Endothelial cell of umbilical vein (primary cell): ENCODE data around the gene TCF21. TPM values are rescaled to one million over a fixed set of nuclear protein-coding genes. Genes with fewer than 3 reads are reported as not detected.

Experiments used
- BruUV-seq: library from RNA; stranded (reverse); fragments of 400-500 nt; replicated peaks from 2 replicates; lab custom pipeline; 2021; lab: Mats Ljungman, UMichigan
- CTCF ChIA-PET: fragments of 300-600, 350-600 bp; sonication (Branson Sonifier 250); formaldehyde crosslinking; loops from one replicate; lab custom pipeline; 2021; ENCODE audit warnings: antibody characterized with exemption, inconsistent platforms; lab: Charles Lee
- POLR2A ChIA-PET: fragments of 300-600, 350-600 bp; sonication (Branson Sonifier 250); formaldehyde crosslinking; loops from one replicate; lab custom pipeline; 2021; ENCODE audit warnings: antibody characterized with exemption, inconsistent platforms; lab: Charles Lee
- DNase-seq: peaks from one replicate; pipeline ENCODE4 v3.0.0-alpha.2; 2011; ENCODE audit warnings: low read depth, low spot score
- FAIRE-seq: peaks from 2 replicates; lab custom pipeline; 2011; peaks lifted over from hg19 to GRCh38; lab: Jason Lieb, UNC
- H2AFZ ChIP-seq: 2 replicates; pipeline ENCODE4 v1.6.0; 2012; ENCODE audit warnings: low read depth, low read length, control low read depth, inconsistent platforms
- H3K27ac ChIP-seq: 2 replicates; pipeline ENCODE4 v1.5.1; 2011; ENCODE audit warnings: low read depth, mild to moderate bottlenecking, control low read depth, low read length, moderate library complexity; ENCODE audit not compliant: insufficient read depth
- H3K27me3 ChIP-seq, 2 experiments: 2 replicates each; pipeline versions ENCODE4 v1.6.0 to v1.6.1; 2011; ENCODE audit warnings: low read length in 2 of 2, mixed read lengths in 1 of 2; ENCODE audit not compliant: control insufficient read depth in 2 of 2, insufficient read depth in 2 of 2
- H3K36me3 ChIP-seq, 2 experiments: 2 replicates in 1 of 2; 3 replicates in 1 of 2; pipeline ENCODE4 v1.5.1; 2011; ENCODE audit warnings: low read length in 2 of 2, mild to moderate bottlenecking in 1 of 2, moderate library complexity in 1 of 2; ENCODE audit not compliant: control insufficient read depth in 2 of 2, insufficient read depth in 2 of 2; ENCODE audit errors: extremely low read depth in 1 of 2
- H3K4me1 ChIP-seq: 3 replicates; pipeline ENCODE4 v1.5.1; 2011; ENCODE audit warnings: mild to moderate bottlenecking, low read length; ENCODE audit not compliant: control insufficient read depth, insufficient read depth; ENCODE audit errors: extremely low read depth
- H3K4me2 ChIP-seq: 2 replicates; pipeline ENCODE4 v1.6.1; 2011; ENCODE audit warnings: low read length, control low read depth, mixed read lengths; ENCODE audit not compliant: insufficient read depth
- H3K4me3 ChIP-seq, 3 experiments: fragments of 200-600 bp in 1 of 3; sonication (generic), shearing (Covaris generic) in 1 of 3; replicated peaks in 1 of 3; 2 replicates each; pipeline ENCODE4 v1.5.1; 2011 to 2016; ENCODE audit warnings: control low read depth in 3 of 3, low read length in 3 of 3, mild to moderate bottlenecking in 2 of 3, inconsistent platforms in 1 of 3, low read depth in 1 of 3, moderate library complexity in 1 of 3; ENCODE audit not compliant: insufficient read depth in 1 of 3
- H3K79me2 ChIP-seq: 2 replicates; pipeline ENCODE4 v1.6.0; 2012; ENCODE audit warnings: low read length, inconsistent platforms; ENCODE audit not compliant: control insufficient read depth, insufficient read depth
- H3K9ac ChIP-seq: replicated peaks from 2 replicates; pipeline ENCODE3; 2011; ENCODE audit warnings: low read length, control low read depth; ENCODE audit not compliant: insufficient read depth; ENCODE audit errors: extremely low read depth
- H3K9me1 ChIP-seq: replicated peaks from 3 replicates; pipeline ENCODE4 v1.6.0; 2011; ENCODE audit warnings: mild to moderate bottlenecking, low read length; ENCODE audit not compliant: control insufficient read depth, insufficient read depth; ENCODE audit errors: extremely low read depth
- H3K9me3 ChIP-seq: replicated peaks from 2 replicates; pipeline ENCODE4 v1.5.1; 2012; ENCODE audit warnings: low read length, inconsistent platforms; ENCODE audit not compliant: control insufficient read depth, insufficient read depth
- H4K20me1 ChIP-seq: replicated peaks from 2 replicates; pipeline ENCODE3; 2011; ENCODE audit warnings: mild to moderate bottlenecking, low read length; ENCODE audit not compliant: control insufficient read depth, insufficient read depth; ENCODE audit errors: extremely low read depth
- CTCF ChIP-seq, 2 donors: IDR thresholded peaks; 1 replicate in 1 of 2; 2 replicates in 1 of 2; pipeline ENCODE4 v1.5.1; 2011; ENCODE audit warnings: low read length in 2 of 2, mild to moderate bottlenecking in 2 of 2, moderate library complexity in 2 of 2, control low read depth in 1 of 2, inconsistent platforms in 1 of 2, low read depth in 1 of 2; ENCODE audit not compliant: insufficient read depth in 1 of 2; ENCODE audit errors: extremely low read depth in 1 of 2
- EZH2 ChIP-seq: IDR thresholded peaks from 2 replicates; pipeline ENCODE4 v1.6.1; 2012; ENCODE audit warnings: borderline replicate concordance, low read depth, mild to moderate bottlenecking, moderate library complexity, low read length, inconsistent platforms; ENCODE audit not compliant: severe bottlenecking
- FOS ChIP-seq: IDR thresholded peaks from 2 replicates; pipeline ENCODE4 v1.6.1; 2011; ENCODE audit warnings: mild to moderate bottlenecking, low read length, moderate library complexity, borderline replicate concordance; ENCODE audit not compliant: insufficient read depth
- GATA2 ChIP-seq: IDR thresholded peaks from 2 replicates; pipeline ENCODE4 v1.7.0; 2011; ENCODE audit warnings: low read depth, mild to moderate bottlenecking, moderate library complexity, mixed read lengths, low read length; ENCODE audit not compliant: insufficient read length, insufficient read depth
- JUN ChIP-seq: IDR thresholded peaks from 2 replicates; pipeline ENCODE4 v1.6.1; 2011; ENCODE audit warnings: borderline replicate concordance, low read depth; ENCODE audit not compliant: insufficient read length, insufficient read depth
- MAX ChIP-seq: IDR thresholded peaks from 2 replicates; pipeline ENCODE4 v1.6.1; 2011; ENCODE audit not compliant: insufficient read depth, insufficient read length
- MYC ChIP-seq: IDR thresholded peaks from one replicate; pipeline ENCODE4 v1.6.1; 2011; ENCODE audit warnings: mild to moderate bottlenecking, low read depth, low read length
- POLR2A ChIP-seq: IDR thresholded peaks from 2 replicates; pipeline ENCODE4 v1.6.1; 2012; ENCODE audit warnings: low read depth, mild to moderate bottlenecking, control low read depth, low read length
- POLR2AphosphoS5 ChIP-seq: IDR thresholded peaks from 2 replicates; pipeline ENCODE4 v1.6.1; 2012; ENCODE audit warnings: low read depth, mild to moderate bottlenecking, control low read depth, low read length, moderate library complexity; ENCODE audit not compliant: insufficient read depth
- dilution Hi-C: fragments of 300-500 bp; cut with MboI; formaldehyde crosslinking; loops from one replicate; pipeline ENCODE4 v1.15.0; 2019; ENCODE audit warnings: low sequenced_read_pairs; ENCODE audit not compliant: extremely low pct_ligation_motif_present
- intact Hi-C: fragments of 100-400 bp; cut with micrococcal nuclease; formaldehyde crosslinking; loops from one replicate; pipeline ENCODE4 v1.10.0; 2022
- polyA plus RNA-seq, 4 experiments: library from polyadenylated mRNA; depleted of rRNA in 3 of 4; stranded (reverse) in 3 of 4; unstranded in 1 of 4; fragments of >200 nt; gene quantifications; 2 replicates each; pipeline versions ENCODE4 v1.2.1 to v1.2.3, GENCODE V29; 2011 to 2012; ENCODE audit warnings: missing spikeins in 1 of 4
- total RNA-seq: library from RNA; stranded (reverse); gene quantifications from 2 replicates; pipeline ENCODE4 v1.2.3, GENCODE V29; 2021

Gene TCF21
- total and polyA plus RNA-seq, 2 donors (not counting 3 experiments of a cell fraction or from before 2014, with no cell fraction given): not detected

GRCh38 chr6:133938533-133938932 lies 49.6 kb downstream of the TCF21 start:
- Histone ChIP-seq H3K4me2 (no peak overlapping the region), H3K9ac (no peak overlapping the region), H2AFZ (no peak overlapping the region), H3K36me3 (no peaks in the 10 kb centered on the region), H3K27me3 (peaks cover 7 to 12% of the 10 kb centered on the region in 2 experiments), H3K79me2 (no peaks in the 10 kb centered on the region), H3K4me3 (no peak overlapping the region), H3K9me1 (no peaks in the 10 kb centered on the region), H3K27ac (no peak overlapping the region), H4K20me1 (no peaks in the 10 kb centered on the region), H3K4me1 (no peaks in the 10 kb centered on the region), H3K9me3 (no peaks in the 10 kb centered on the region)
- TF ChIP-seq POLR2A: no peak
- no peak for TF ChIP-seq EZH2
- no peak for TF ChIP-seq MAX
- no peak for TF ChIP-seq POLR2AphosphoS5
- no peak for TF ChIP-seq MYC
- no peak for TF ChIP-seq JUN
- no peak for TF ChIP-seq GATA2
- TF ChIP-seq CTCF (IDR thresholded peaks at IDR 0.05; ENCODE audit: extremely low read depth in 1 of 2, insufficient read depth in 1 of 2, low read depth in 1 of 2, low read length in 2 of 2): no peak
- TF ChIP-seq FOS: no peak
- POLR2A ChIA-PET: no interaction called here
- dilution Hi-C loops: no loop called here
- FAIRE-seq: no peak
- intact Hi-C loops: no loop called here
- CTCF ChIA-PET: interaction anchor here (1.2 to 4.7 kb wide), 6 partner anchors 11 to 159 kb away, joined by 3 to 21 read pairs (median 12); partner anchors contain the start of gene TBPL1
- no peak for DNase-seq
- no TSS peak for BruUV-seq
